OCI-LY1 (cell line): ENCODE results near the gene FGF9.

Experiments
- H2AFZ ChIP-seq: fragments of 200-600 bp; sonication (generic), shearing (Covaris generic); 2 replicates; pipeline ENCODE4 v1.6.0; 2014; ENCODE audit warnings: antibody characterized with exemption, mild to moderate bottlenecking, low read length
- H3F3A ChIP-seq: fragments of 200-600 bp; sonication (generic), shearing (Covaris generic); 2 replicates; pipeline ENCODE4 v1.6.0; 2014; ENCODE audit warnings: mild to moderate bottlenecking, antibody characterized with exemption, low read length, moderate library complexity; ENCODE audit not compliant: insufficient read depth
- H3K27ac ChIP-seq: fragments of 200-600 bp; sonication (generic); 2 replicates; pipeline ENCODE4 v1.5.1; 2014; ENCODE audit warnings: low read length, mixed run types, mild to moderate bottlenecking, low read depth; ENCODE audit not compliant: poor library complexity, severe bottlenecking
- H3K27me3 ChIP-seq: fragments of 200-600 bp; sonication (generic); 2 replicates; pipeline ENCODE4 v1.6.0; 2014; ENCODE audit warnings: antibody characterized with exemption, mild to moderate bottlenecking, low read length, moderate library complexity; ENCODE audit not compliant: insufficient read depth
- H3K36me3 ChIP-seq: fragments of 200-600 bp; sonication (generic); 2 replicates; pipeline ENCODE4 v1.6.1; 2014; ENCODE audit warnings: mild to moderate bottlenecking, antibody characterized with exemption, low read length, moderate library complexity, mixed read lengths; ENCODE audit not compliant: insufficient read depth
- H3K4me1 ChIP-seq: fragments of 200-600 bp; sonication (generic); 2 replicates; pipeline ENCODE4 v1.5.1; 2014; ENCODE audit warnings: mild to moderate bottlenecking, low read length, moderate library complexity; ENCODE audit not compliant: insufficient read depth, severe bottlenecking
- H3K4me2 ChIP-seq: fragments of 200-600 bp; sonication (generic), shearing (Covaris generic); 2 replicates; pipeline ENCODE4 v1.6.1; 2014; ENCODE audit warnings: low read length
- H3K4me3 ChIP-seq: fragments of 200-600 bp; sonication (generic); 2 replicates; pipeline ENCODE4 v1.5.1; 2014; ENCODE audit warnings: low read length, low read depth, mild to moderate bottlenecking, mixed read lengths; ENCODE audit not compliant: poor library complexity, severe bottlenecking
- H3K79me2 ChIP-seq: fragments of 200-600 bp; shearing (Covaris generic); 2 replicates; pipeline ENCODE4 v1.6.1; 2016; ENCODE audit warnings: mixed run types, low read length, mixed read lengths; ENCODE audit not compliant: insufficient read depth
- H3K9ac ChIP-seq: fragments of 200-600 bp; sonication (generic), shearing (Covaris generic); 2 replicates; pipeline ENCODE4 v1.6.1; 2014; ENCODE audit warnings: mild to moderate bottlenecking, low read length, mixed read lengths
- H3K9me2 ChIP-seq: fragments of 200-600 bp; sonication (generic), shearing (Covaris generic); 2 replicates; pipeline ENCODE4 v1.6.1; 2014; ENCODE audit warnings: low read depth, mild to moderate bottlenecking, low read length, mixed read lengths
- H3K9me3 ChIP-seq: fragments of 200-600 bp; shearing (Covaris generic); 2 replicates; pipeline ENCODE4 v1.6.1; 2014; ENCODE audit warnings: low read length, mixed read lengths
- H4K20me1 ChIP-seq: fragments of 200-600 bp; sonication (generic), shearing (Covaris generic); 2 replicates; pipeline ENCODE4 v1.6.0; 2016; ENCODE audit warnings: mild to moderate bottlenecking, low read length; ENCODE audit not compliant: insufficient read depth
- CTCF ChIP-seq: fragments of 200-600 bp; sonication (generic), shearing (Covaris generic); IDR thresholded peaks from 2 replicates; pipeline ENCODE4 v1.5.1; 2017; ENCODE audit warnings: mild to moderate bottlenecking, antibody characterized with exemption, low read length, moderate library complexity, mixed read lengths
- EZH2 ChIP-seq: fragments of 200-600 bp; sonication (generic), shearing (Covaris generic); IDR thresholded peaks from 2 replicates; pipeline ENCODE4 v1.8.0; 2017; ENCODE audit warnings: borderline replicate concordance, mixed run types, mild to moderate bottlenecking, antibody characterized with exemption, low read length, moderate library complexity, mixed read lengths

FGF9 gene

GRCh38 chr13:21710163-21710562 is 39.3 kb downstream of the FGF9 start:
- H3K27me3 ChIP-seq, result no peaks in the 10 kb centered on the region
- no peaks in the 10 kb centered on the region for H3K36me3 ChIP-seq
- H3K9ac ChIP-seq, result no peak overlapping the region
- H3K27ac ChIP-seq, result no peak overlapping the region
- no peaks in the 10 kb centered on the region for H4K20me1 ChIP-seq
- H3K4me2 ChIP-seq, result no peak overlapping the region
- no peaks in the 10 kb centered on the region for H3K79me2 ChIP-seq
- no peaks in the 10 kb centered on the region for H3K9me3 ChIP-seq
- H3K4me1 ChIP-seq, result no peaks in the 10 kb centered on the region
- no peak overlapping the region for H2AFZ ChIP-seq
- no peaks in the 10 kb centered on the region for H3K9me2 ChIP-seq
- TF ChIP-seq CTCF, result no peak
- no peak for TF ChIP-seq EZH2
- H3F3A ChIP-seq, result no peaks in the 10 kb centered on the region
- H3K4me3 ChIP-seq, result no peak overlapping the region

DNA sequence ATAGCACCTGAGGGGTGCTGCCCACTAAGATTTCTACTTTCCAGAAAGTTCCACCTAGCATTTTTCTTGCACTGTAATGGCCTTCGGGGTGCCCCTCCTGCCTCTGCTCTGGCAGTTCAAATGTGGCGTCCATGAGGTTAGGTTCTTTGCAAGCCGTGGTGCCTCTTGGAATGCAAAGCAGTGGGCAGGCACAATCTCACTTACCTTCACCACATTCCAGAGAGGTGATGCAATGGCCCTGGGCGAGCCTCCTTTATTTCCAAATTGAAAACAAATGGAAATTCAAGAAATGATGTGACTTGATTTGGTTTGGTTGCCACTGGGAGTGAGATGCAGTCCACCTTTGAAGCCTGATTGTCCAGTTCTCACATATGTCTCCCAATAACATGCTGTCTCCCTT is 46.9 kb downstream of the FGF9 start:
- Histone ChIP-seq H3K79me2 (no peaks in the 10 kb centered on the region), H4K20me1 (no peaks in the 10 kb centered on the region), H3K27me3 (no peaks in the 10 kb centered on the region), H3K36me3 (no peaks in the 10 kb centered on the region), H2AFZ (no peak overlapping the region), H3K4me1 (no peaks in the 10 kb centered on the region), H3K4me2 (no peak overlapping the region), H3K9me2 (no peaks in the 10 kb centered on the region), H3K9ac (no peak overlapping the region), H3F3A (no peaks in the 10 kb centered on the region), H3K27ac (no peak overlapping the region), H3K9me3 (no peaks in the 10 kb centered on the region), H3K4me3 (no peak overlapping the region)
- TF ChIP-seq CTCF (no peak), EZH2 (no peak)

- Histone ChIP-seq H3K79me2 (no peaks in the 10 kb centered on the region), H3K4me3 (no peak overlapping the region), H3K36me3 (no peaks in the 10 kb centered on the region), H3K27ac (no peak overlapping the region), H3K27me3 (no peaks in the 10 kb centered on the region), H4K20me1 (no peaks in the 10 kb centered on the region), H3K4me2 (no peak overlapping the region), H3F3A (no peaks in the 10 kb centered on the region), H3K9ac (no peak overlapping the region), H3K4me1 (no peaks in the 10 kb centered on the region), H2AFZ (no peak overlapping the region), H3K9me2 (no peaks in the 10 kb centered on the region), H3K9me3 (no peaks in the 10 kb centered on the region)
- TF ChIP-seq EZH2 (no peak), CTCF (no peak)
Measured at GRCh38 chr13:21719463-21719862, 48.6 kb downstream of the FGF9 start.
